GM19328 (cell line): ENCODE data around the gene FOXO3B.
"Not testable (repeated sequence)": the region's sequence is repeated elsewhere in the genome, so short reads cannot be mapped to it uniquely, and the experiment has no call there.

Experiments used
- ATAC-seq: cut with Tn5 transposase; IDR thresholded peaks from one replicate; pipeline ENCODE4 v1.9.1; 2021; ENCODE audit warnings: mild to moderate bottlenecking, moderate library complexity; ENCODE audit not compliant: unreplicated experiment

FOXO3B gene

GRCh38 chr17:18681767-18682571, at the start of gene FOXO3B:
FOXO3B (minus strand) TSS chr17:18682314; CDS start chr17:18681651, 663 bp downstream.
- ATAC-seq, result peak; percentile 97

DNA sequence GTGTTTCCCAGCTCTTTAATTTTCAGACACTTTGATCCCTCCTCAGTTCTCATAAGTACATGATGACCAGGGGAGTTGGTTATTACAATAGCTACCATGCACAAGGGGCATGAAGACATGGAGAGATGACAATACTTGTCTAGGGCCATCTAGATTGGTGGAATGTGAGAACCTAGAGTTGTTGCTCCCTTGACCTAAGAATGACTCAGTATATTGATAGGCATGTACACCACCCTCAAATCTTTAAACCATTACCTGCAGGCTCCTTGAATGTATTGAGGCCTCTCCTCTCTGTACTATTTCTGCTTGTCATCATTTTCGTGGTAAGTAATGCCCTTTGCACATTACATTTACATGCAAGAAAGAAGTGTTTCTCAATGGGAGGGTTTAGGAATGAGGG, 41.4 kb upstream of the FOXO3B start:
- not testable (repeated sequence) for ATAC-seq

GRCh38 chr17:18722612-18723011, 40.5 kb upstream of the FOXO3B start:
- not testable (repeated sequence) for ATAC-seq

GRCh38 chr17:18721775-18722547, 39.8 kb upstream of the FOXO3B start:
- ATAC-seq, result not testable (repeated sequence)

DNA sequence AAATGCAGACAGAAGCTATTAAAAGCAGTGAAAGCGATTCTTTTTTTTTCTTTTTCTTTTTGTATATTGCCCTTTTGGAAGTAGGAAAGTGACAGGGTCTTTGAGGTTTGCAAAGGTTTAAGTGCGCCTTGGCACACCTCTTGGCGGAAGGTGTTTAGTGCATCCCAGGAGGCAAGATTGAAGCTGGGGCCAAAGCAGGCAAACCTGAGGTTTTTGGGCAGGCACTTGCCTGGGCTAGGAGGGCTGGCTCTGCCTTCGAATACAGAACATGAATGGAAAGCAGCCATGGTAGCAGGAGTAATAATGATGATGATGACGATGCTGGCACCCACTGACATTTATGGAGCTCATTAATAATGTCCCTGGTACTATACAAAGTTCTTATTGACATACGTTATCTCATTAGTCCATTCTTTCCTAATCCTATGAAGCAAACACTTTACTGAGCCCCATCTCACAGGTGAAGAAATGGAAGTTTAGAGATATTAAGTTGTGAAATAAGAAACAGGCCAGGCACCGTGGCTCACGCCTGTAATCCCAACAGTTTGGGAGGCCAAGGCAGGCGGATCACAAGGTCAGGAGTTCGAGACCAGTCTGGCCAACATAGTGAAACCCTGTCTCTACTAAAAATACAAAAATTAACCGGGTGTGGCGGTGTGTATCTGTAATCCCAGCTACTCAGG, 37.5 kb upstream of the FOXO3B start:
- not testable (repeated sequence) for ATAC-seq

DNA sequence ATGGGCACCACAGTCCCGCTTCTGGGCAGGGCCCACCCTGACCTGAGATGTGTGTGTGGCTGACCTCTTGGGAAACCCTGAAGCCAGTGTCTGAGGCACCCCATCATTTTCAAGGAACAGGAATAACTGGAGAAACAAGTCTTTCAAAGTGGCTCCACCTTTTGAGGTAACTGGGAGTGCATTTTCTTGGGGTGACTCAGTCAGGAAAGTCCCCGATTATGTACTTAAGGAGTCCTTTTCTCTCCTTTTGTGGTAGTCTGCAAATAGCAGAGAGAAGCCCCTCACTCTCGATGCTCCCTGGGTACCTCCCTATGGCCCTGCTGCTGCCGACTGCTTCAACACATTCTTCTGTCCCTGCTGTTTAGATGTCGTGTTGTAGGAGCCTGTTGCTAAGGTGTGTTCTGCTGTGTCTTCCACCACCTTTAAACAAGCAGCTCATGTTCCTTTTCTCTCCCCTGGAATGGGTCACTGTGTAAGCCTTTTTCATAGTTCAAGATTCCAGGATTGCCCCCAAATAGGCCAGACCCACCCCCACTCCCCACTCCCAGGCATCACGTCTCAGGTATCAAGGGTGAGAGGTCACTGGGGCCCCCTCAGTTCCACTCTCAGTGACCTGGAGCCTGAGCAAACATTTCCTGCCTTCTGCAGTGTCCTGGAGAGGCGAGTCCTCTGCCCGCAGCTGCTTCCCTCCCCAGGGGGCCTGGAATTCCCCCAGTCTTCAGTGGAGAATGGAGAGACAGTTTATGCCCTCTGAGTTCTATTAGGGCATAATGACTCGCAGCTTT, 36.7 kb upstream of the FOXO3B start:
- not testable (repeated sequence) for ATAC-seq

GRCh38 chr17:18712354-18712999, 30.4 kb upstream of the FOXO3B start:
- not testable (repeated sequence) for ATAC-seq

GRCh38 chr17:18708215-18708614, 26.1 kb upstream of the FOXO3B start:
- not testable (repeated sequence) for ATAC-seq

- ATAC-seq, result not testable (repeated sequence)
These were observed 23.8 kb upstream of the FOXO3B start for GRCh38 chr17:18705955-18706354.

- ATAC-seq, result not testable (repeated sequence)
These were observed 16.5 kb upstream of the FOXO3B start for GRCh38 chr17:18698473-18699103.

DNA sequence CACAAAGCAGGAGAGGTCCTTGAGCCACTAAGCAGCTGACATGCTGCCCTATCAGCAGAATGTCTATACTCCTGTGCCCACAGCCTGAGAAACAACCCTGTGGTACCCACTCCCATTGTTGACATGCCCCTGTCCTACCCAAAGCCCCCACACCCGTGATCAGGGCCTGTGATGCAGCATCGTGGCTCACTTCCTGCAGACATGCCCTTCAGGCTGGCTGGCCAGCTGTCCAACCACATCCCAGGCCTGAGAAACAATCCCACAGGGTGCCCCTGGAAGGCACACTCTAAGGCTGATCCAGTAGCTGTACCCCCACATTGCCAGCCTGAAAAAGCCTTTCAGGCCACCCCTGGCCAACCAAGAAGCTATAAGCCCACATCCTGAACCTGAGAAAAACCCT, 13.0 kb upstream of the FOXO3B start:
- not testable (repeated sequence) for ATAC-seq

DNA sequence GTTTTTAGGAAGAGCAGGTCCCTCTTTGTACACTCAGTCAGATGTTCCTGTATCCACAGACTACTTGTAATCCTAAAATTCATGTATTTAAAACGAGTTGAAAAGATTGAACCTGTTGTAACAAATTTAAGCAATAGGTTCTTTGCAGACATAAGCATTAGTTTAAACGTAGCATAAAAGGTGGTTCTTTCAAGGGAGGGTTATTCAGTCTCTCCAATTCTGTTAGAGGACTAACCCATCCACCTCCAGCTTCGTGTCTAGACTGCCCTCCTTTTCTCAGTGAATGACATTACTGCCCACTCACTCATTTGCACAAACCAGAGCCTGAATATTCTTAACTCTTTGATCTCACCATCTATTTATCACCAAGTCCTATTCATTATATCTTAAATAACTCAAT, 554 bp upstream of the FOXO3B start:
- ATAC-seq, result peak; percentile 12

DNA sequence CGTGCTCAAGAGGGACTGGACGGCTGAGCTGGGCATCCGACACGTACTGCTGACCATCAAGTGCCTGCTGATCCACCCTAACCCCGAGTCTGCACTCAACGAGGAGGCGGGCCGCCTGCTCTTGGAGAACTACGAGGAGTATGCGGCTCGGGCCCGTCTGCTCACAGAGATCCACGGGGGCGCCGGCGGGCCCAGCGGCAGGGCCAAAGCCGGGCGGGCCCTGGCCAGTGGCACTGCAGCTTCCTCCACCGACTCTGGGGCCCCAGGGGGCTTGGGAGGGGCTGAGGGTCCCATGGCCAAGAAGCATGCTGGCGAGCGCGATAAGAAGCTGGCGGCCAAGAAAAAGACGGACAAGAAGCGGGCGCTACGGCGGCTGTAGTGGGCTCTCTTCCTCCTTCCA, 4.7 kb downstream of the FOXO3B start:
- not testable (repeated sequence) for ATAC-seq

GRCh38 chr17:18676928-18677327, 5.2 kb downstream of the FOXO3B start:
- not testable (repeated sequence) for ATAC-seq

DNA sequence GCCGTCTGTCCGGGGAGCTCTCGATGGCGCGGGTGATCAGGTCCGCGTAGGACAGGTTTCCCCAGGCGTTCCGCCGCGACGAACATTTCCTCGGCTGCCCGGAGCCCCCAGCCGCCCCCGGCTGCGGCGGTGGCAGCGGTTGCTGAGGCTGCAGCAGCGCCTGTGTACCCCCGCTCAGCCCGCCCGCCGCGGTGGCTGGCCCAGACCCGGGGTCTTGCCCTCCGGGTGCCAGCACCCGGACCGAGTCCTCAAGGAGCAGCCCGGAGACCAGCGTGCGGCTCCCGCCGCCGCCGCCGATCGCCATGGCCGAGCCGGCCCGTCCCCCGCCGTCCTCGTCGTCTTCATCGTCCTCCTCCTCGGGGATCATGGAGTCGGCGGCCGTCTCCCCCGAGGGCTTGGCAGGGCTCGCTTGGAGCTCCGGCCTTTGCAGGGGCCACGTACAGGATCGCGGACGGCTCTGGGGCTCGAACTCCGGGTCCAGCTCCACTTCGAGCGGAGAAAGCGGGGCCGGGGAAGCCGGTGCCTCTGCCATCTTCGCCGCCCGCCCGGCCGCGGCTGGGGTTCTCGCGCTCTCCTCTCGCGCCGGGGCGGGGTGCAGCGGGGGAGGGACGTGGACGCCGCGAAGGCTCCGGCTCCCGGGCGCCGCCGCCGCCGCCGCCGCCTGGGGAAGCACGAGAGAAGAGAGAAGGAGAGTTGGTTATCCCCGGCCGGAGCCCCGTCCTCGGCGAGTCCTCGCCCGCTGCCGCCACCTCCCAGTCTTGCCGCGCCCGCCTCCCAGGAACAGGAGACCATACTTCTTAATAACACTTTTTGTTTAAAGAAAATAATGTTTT, 9.5 kb downstream of the FOXO3B start:
- ATAC-seq, result not testable (repeated sequence)

DNA sequence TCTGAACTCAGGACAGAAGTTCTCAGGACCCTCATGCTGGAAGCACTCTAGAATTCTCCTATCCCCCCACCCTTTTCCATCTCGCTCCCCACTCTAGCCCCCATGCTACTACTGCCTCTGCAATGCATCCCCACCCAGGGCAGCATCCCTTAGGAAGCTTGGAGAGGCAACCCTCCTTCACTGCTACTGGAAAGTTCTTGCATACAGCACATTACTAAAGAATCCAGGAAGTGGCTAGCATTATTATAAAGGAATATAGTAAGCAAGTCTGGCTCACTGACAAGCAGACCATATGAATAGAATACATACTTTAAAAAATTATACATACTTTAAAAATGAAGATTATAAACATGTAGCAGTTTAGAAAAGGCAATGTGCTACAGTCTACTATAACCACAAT, 13.5 kb downstream of the FOXO3B start:
- ATAC-seq, result not testable (repeated sequence)

- not testable (repeated sequence) for ATAC-seq
These were observed 14.6 kb downstream of the FOXO3B start for GRCh38 chr17:18667535-18667934.

DNA sequence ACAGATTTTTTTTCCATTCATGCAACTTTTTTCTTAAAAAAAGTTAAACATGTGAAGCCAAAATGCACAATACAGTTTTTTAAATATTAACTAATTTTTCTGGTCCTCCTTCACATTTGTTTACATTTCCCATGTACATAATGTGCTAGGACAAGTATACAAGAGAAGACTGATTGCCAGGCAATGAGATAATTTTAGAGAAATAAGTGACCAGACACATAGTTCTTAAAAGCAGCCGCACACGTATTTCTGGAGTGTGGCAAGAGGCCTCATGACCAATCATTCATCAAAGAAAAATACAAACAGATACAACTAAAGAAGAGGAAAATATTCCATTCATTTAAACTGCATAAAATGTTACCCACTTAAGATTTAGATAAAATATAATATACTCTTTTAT, 15.8 kb downstream of the FOXO3B start:
- ATAC-seq, result not testable (repeated sequence)
